ENCODE data around the gene PFKL.

PFKL gene

DNA sequence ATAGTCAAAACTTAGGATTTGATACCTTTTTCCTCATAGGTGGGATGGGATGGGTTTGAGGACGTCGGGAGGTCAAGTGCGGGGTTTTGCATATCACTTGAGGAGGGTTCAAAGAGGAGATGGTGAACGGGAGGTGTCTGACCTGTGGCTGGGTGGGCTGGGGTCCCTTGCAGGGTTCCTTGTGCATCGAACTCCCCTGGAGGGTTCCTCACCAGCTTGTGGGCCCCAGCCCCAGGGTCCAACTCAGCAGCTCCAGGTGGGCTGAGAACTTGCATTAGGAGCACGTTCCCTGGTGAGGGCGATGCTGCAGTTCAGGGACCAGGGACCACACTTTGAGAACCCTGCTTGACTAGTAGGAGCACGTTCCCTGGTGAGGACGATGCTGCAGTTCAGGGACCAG lies 76.8 kb downstream of the PFKL start:
- DNase-seq: no peak
- no peak for TF ChIP-seq GATA1 (IDR thresholded peaks at IDR 0.05; ENCODE audit: low read depth, low read length)
- no peak for TF ChIP-seq POLR2A (IDR thresholded peaks at IDR 0.05; ENCODE audit: low read length)

Measured in erythroblast (primary cell).